ENCODE measurements around the gene ZDHHC7.

GRCh38 chr16:84959784-84960417 lies 51.4 kb downstream of the ZDHHC7 start:
- TF ChIP-seq CTCF (IDR thresholded peaks at IDR 0.05) (no peak), POLR2AphosphoS5 (IDR thresholded peaks at IDR 0.05) (no peak), POLR2A (IDR thresholded peaks at IDR 0.05) (no peak)
